Measurements from ENCODE around the gene GCM1.

Gene GCM1

GRCh38 chr6:53103993-53104675 lies 44.5 kb downstream of the GCM1 start:
- no peak for FAIRE-seq

GRCh38 chr6:53101006-53101405 lies 47.6 kb downstream of the GCM1 start:
- FAIRE-seq = no peak

- no peak for FAIRE-seq
Measured at GRCh38 chr6:53100561-53100960, 48.1 kb downstream of the GCM1 start.

DNA sequence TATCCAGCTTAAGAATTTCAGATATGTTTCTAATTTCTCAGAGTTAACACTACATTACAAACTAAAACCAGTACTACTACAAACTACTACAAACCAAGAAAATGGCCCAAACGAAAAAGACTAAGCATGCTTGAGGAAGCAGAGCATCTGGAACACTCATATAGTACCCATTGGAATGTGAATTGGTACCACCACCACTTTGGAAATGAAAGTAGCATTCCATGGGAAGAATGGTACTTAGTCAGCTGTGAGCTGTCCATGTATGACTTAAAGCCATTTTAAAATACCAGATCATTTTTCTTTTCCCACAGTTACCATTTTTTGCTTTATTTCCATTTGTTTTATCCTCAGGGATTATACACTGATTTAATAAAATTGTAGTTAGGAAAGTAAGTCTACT lies 52.9 kb downstream of the GCM1 start:
- no peak for FAIRE-seq

- no peak for FAIRE-seq
Measured at GRCh38 chr6:53095270-53095669, 53.4 kb downstream of the GCM1 start.

DNA sequence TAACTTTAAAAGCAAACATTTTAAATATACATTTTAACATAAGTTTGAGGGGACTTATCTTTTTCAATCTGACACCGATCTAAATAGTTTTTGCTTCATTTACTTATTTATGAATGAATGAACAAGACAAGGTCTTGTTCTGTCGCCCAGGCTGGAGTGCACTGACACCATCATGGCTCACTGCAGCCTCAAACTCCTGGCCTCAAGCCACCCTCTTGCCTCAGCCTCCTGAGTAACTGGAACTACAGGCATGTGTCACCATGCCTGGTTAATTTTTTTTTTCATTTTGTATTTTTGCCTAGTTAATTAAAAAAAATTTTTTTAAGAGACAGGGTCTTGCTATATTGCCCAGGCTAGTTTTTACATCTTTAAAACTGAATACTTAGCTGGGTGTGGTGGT lies 58.1 kb downstream of the GCM1 start:
- FAIRE-seq = no peak

DNA sequence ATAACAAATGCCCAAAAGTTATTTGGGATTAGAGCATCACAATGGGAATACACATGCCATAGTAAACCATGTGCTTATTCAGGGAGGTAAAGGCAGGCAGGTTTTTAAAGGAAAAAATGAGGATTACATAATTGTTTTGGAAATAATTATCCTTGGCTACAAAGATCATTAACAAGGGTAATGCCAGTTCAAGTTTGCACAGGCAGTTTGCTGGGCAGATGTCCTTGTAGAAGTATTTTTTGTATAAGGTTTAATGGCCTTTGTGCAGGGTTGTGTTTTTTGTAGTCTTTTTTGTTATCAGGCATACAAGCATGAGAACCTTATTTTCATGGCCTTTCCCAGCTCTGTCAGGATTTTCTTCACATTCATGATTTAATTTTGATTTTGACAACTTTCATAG lies 58.7 kb downstream of the GCM1 start:
- no peak for FAIRE-seq

DNA sequence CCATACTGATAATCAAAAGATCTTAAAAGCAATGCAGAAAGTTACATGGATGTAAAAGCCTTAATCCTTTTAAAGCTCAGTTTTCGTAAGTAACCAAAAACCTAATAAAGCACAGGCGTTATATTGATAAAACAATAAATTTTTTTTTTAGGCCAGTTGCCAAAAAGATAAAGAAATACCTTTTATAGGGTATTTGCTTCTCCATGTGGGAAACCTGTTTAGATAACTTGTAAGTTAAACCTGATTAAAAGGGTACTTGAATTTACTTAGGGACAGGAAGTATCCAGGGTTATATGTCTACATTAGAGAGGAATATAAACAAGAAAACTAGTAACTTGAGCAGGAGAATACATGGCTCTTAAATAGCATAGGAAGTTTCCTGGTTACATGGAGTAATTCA lies 62.3 kb downstream of the GCM1 start:
- FAIRE-seq = no peak

DNA sequence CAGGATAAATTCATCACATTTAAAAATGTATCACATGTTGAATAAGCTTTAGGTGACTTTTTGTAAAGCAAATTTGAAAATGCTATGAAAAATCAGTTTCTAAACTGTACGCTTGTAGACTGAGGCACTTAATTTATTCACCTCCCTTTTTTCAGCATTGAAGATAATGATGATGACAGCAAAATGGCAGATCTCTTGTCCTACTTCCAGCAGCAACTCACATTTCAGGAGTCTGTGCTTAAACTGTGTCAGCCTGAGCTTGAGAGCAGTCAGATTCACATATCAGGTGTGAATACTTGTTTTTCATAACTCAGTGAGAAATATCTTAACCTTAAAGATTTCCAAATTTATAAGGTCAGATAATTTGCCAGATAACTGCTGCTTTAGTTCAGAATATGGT lies 67.8 kb downstream of the GCM1 start:
- no peak for FAIRE-seq
